Activated CD4-positive, alpha-beta T cell treated with anti-CD3 and anti-CD28 coated beads for 36 hours (primary cell): Measurements from ENCODE around the gene PARS2. TPM values are rescaled to one million over a fixed set of nuclear protein-coding genes. Genes with fewer than 3 reads are reported as not detected.

ENCODE experiments used
- ATAC-seq: fragments of 200-7000 bp; cut with Tn5 transposase; one replicate; pipeline ENCODE4 v1.10.0; 2021; ENCODE audit warnings: mild to moderate bottlenecking, moderate library complexity
- CTCF ChIA-PET: fragments of 350-600 bp; sonication (Branson Sonifier 250); formaldehyde crosslinking; loops from one replicate; lab custom pipeline; 2021; ENCODE audit warnings: antibody characterized with exemption; lab: Charles Lee
- POLR2A ChIA-PET: fragments of 350-600 bp; sonication (Branson Sonifier 250); formaldehyde crosslinking; loops from one replicate; lab custom pipeline; 2021; ENCODE audit warnings: antibody characterized with exemption, inconsistent platforms; lab: Charles Lee
- DNase-seq: peaks from one replicate; pipeline ENCODE4 v3.0.0-alpha.2; 2020
- H3K27ac Mint-ChIP-seq: one replicate; pipeline ENCODE4 v1.8.0; 2021; ENCODE audit warnings: mixed read lengths
- H3K27me3 Mint-ChIP-seq: one replicate; pipeline ENCODE4 v1.8.0; 2021; ENCODE audit warnings: mixed read lengths
- H3K36me3 Mint-ChIP-seq: one replicate; pipeline ENCODE4 v1.8.0; 2021; ENCODE audit warnings: low read depth, mixed read lengths
- H3K4me1 Mint-ChIP-seq: one replicate; pipeline ENCODE4 v1.8.0; 2021; ENCODE audit warnings: mixed read lengths
- H3K4me3 Mint-ChIP-seq: one replicate; pipeline ENCODE4 v1.8.0; 2021; ENCODE audit warnings: mild to moderate bottlenecking, moderate library complexity, mixed read lengths
- H3K9me3 Mint-ChIP-seq: one replicate; pipeline ENCODE4 v1.8.0; 2021; ENCODE audit warnings: low read depth, mixed read lengths
- intact Hi-C, 2 experiments: fragments of 100-400 bp; cut with DNase I in 1 of 2; cut with micrococcal nuclease in 1 of 2; formaldehyde crosslinking; loops; one replicate each; pipeline versions ENCODE4 v1.14.2 to v1.15.1; 2022 to 2024; cut with DNase I, micrococcal nuclease
- total RNA-seq, 2 experiments: library from RNA; stranded (reverse); gene quantifications; one replicate each; pipeline ENCODE4 v1.2.3, GENCODE V29; 2021

Gene PARS2
- total RNA-seq, 2 experiments from 2014 or later: 6.3 to 6.8 TPM

- peak; percentile 27 for DNase-seq
- no peak overlapping the region for H3K4me3 Mint-ChIP-seq
- ATAC-seq: peak; percentile 77
- H3K27ac Mint-ChIP-seq: no peak overlapping the region
- intact Hi-C loops: no loop called here
- CTCF ChIA-PET: interaction anchor here (0.7 to 1.6 kb wide), 2 partner anchors 15 to 646 kb away, joined by 3 to 4 read pairs; no protein-coding TSS in a partner anchor
- no peaks in the 10 kb centered on the region for H3K4me1 Mint-ChIP-seq
- no peaks in the 10 kb centered on the region for H3K9me3 Mint-ChIP-seq
- H3K27me3 Mint-ChIP-seq: no peaks in the 10 kb centered on the region
- POLR2A ChIA-PET: no interaction called here
- H3K36me3 Mint-ChIP-seq: peaks cover 2% of the 10 kb centered on the region
Measured at GRCh38 chr1:54774820-54775498, 10.6 kb upstream of the PARS2 start.

- CTCF ChIA-PET: no interaction called here
- H3K4me1 Mint-ChIP-seq: no peaks in the 10 kb centered on the region
- ATAC-seq (no peak), DNase-seq (no peak)
- H3K27me3 Mint-ChIP-seq: no peaks in the 10 kb centered on the region
- intact Hi-C loops: no loop called here
- POLR2A ChIA-PET: no interaction called here
- H3K36me3 Mint-ChIP-seq: no peaks in the 10 kb centered on the region
- no peak overlapping the region for H3K27ac Mint-ChIP-seq
- no peaks in the 10 kb centered on the region for H3K9me3 Mint-ChIP-seq
- H3K4me3 Mint-ChIP-seq: no peak overlapping the region
Measured at GRCh38 chr1:54772951-54773350, 8.6 kb upstream of the PARS2 start.

GRCh38 chr1:54768093-54768492, 3.8 kb upstream of the PARS2 start:
- ChIA-PET POLR2A (no interaction called here), CTCF (interaction anchor here (1.1 kb wide), 1 partner anchor 28 kb away, joined by 3 read pairs; no protein-coding TSS in a partner anchor)
- Mint-ChIP-seq H3K27me3 (no peaks in the 10 kb centered on the region), H3K27ac (no peak overlapping the region), H3K9me3 (no peaks in the 10 kb centered on the region), H3K4me1 (peaks cover 8% of the 10 kb centered on the region), H3K4me3 (no peak overlapping the region), H3K36me3 (no peaks in the 10 kb centered on the region)
- intact Hi-C loops: loop anchor here (1.0 to 10.0 kb wide), 2 partner anchors 42 to 447 kb away; partner anchors contain the start of gene USP24 (in 1 of the 2)
- ATAC-seq (no peak), DNase-seq (peak; percentile 25)

GRCh38 chr1:54767526-54767925, 3.2 kb upstream of the PARS2 start:
- CTCF ChIA-PET: interaction anchor here (1.1 kb wide), 1 partner anchor 28 kb away, joined by 3 read pairs; no protein-coding TSS in a partner anchor
- POLR2A ChIA-PET: no interaction called here
- Mint-ChIP-seq H3K4me3 (no peak overlapping the region), H3K27me3 (no peaks in the 10 kb centered on the region), H3K9me3 (no peaks in the 10 kb centered on the region), H3K27ac (no peak overlapping the region), H3K36me3 (peaks cover 2% of the 10 kb centered on the region), H3K4me1 (peaks cover 13% of the 10 kb centered on the region)
- ATAC-seq (no peak), DNase-seq (no peak)
- intact Hi-C loops: loop anchor here in 1 of 2 experiments (10.0 kb wide), 1 partner anchor 447 kb away; the partner anchor contains the start of gene USP24

GRCh38 chr1:54766726-54767125, 2.4 kb upstream of the PARS2 start:
- ATAC-seq (no peak), DNase-seq (no peak)
- H3K27ac Mint-ChIP-seq: no peak overlapping the region
- H3K4me3 Mint-ChIP-seq: no peak overlapping the region
- H3K4me1 Mint-ChIP-seq: peaks cover 13% of the 10 kb centered on the region
- POLR2A ChIA-PET: no interaction called here
- intact Hi-C loops: loop anchor here in 1 of 2 experiments (10.0 kb wide), 1 partner anchor 448 kb away; the partner anchor contains the start of gene USP24
- no peaks in the 10 kb centered on the region for H3K9me3 Mint-ChIP-seq
- CTCF ChIA-PET: interaction anchor here (1.1 to 2.4 kb wide), 3 partner anchors 29 to 45 kb away, joined by 3 to 7 read pairs (median 6); no protein-coding TSS in a partner anchor
- peaks cover 2% of the 10 kb centered on the region for H3K36me3 Mint-ChIP-seq
- H3K27me3 Mint-ChIP-seq: no peaks in the 10 kb centered on the region

- H3K9me3 Mint-ChIP-seq: no peaks in the 10 kb centered on the region
- no peaks in the 10 kb centered on the region for H3K27me3 Mint-ChIP-seq
- H3K27ac Mint-ChIP-seq: peak overlapping the region; percentile 74
- intact Hi-C loops: loop anchor here (1.0 to 10.0 kb wide), 11 partner anchors 34 to 927 kb away; partner anchors contain the start of genes NDC1 (in 2 of the 2), TCEANC2 (in 2 of the 2), TMEM59 (in 2 of the 2) and USP24 (in 2 of the 2)
- H3K4me1 Mint-ChIP-seq: peaks cover 13% of the 10 kb centered on the region
- peak overlapping the region; percentile 89 for H3K4me3 Mint-ChIP-seq
- peaks cover 2% of the 10 kb centered on the region for H3K36me3 Mint-ChIP-seq
- ChIA-PET CTCF (interaction anchor here (0.6 to 2.4 kb wide), 3 partner anchors 34 to 120 kb away, joined by 3 to 7 read pairs (median 6); no protein-coding TSS in a partner anchor), POLR2A (interaction anchor here (1.0 kb wide), 1 partner anchor 49 kb away, joined by 3 read pairs; the partner anchor contains the start of gene TTC4)
- DNase-seq: no peak
- peak; percentile 16 for ATAC-seq
Measured at GRCh38 chr1:54764922-54765561, 719 bp upstream of the PARS2 start.

- CTCF ChIA-PET: interaction anchor here (1.5 to 1.6 kb wide), 2 partner anchors 28 to 47 kb away, joined by 3 to 4 read pairs; no protein-coding TSS in a partner anchor
- ATAC-seq (no peak), DNase-seq (peak; percentile 52)
- no peaks in the 10 kb centered on the region for H3K9me3 Mint-ChIP-seq
- H3K36me3 Mint-ChIP-seq: peaks cover 5% of the 10 kb centered on the region
- H3K4me1 Mint-ChIP-seq: peaks cover 13% of the 10 kb centered on the region
- H3K27ac Mint-ChIP-seq: peak overlapping the region; percentile 91
- H3K4me3 Mint-ChIP-seq: peak overlapping the region; percentile 89
- POLR2A ChIA-PET: interaction anchor here (0.6 kb wide), 1 partner anchor 93 kb away, joined by 4 read pairs; no protein-coding TSS in a partner anchor
- intact Hi-C loops: loop anchor here (1.0 to 10.0 kb wide), 11 partner anchors 36 to 925 kb away; partner anchors contain the start of genes NDC1 (in 2 of the 2), TCEANC2 (in 2 of the 2), TMEM59 (in 2 of the 2) and USP24 (in 2 of the 2)
- H3K27me3 Mint-ChIP-seq: no peaks in the 10 kb centered on the region
Measured at GRCh38 chr1:54763816-54764132, 549 bp downstream of the PARS2 start.

- Mint-ChIP-seq H3K4me1 (peaks cover 9% of the 10 kb centered on the region), H3K27ac (no peak overlapping the region), H3K9me3 (no peaks in the 10 kb centered on the region), H3K4me3 (no peak overlapping the region), H3K36me3 (peaks cover 19% of the 10 kb centered on the region), H3K27me3 (no peaks in the 10 kb centered on the region)
- ChIA-PET CTCF (interaction anchor here (1.3 kb wide), 1 partner anchor 16 kb away, joined by 4 read pairs; no protein-coding TSS in a partner anchor), POLR2A (no interaction called here)
- intact Hi-C loops: no loop called here
- DNase-seq (no peak), ATAC-seq (no peak)
Measured at GRCh38 chr1:54758678-54759348, 5.5 kb downstream of the PARS2 start.

GRCh38 chr1:54757833-54758232, 6.5 kb downstream of the PARS2 start:
- ATAC-seq: no peak
- peaks cover 17% of the 10 kb centered on the region for H3K36me3 Mint-ChIP-seq
- intact Hi-C loops: no loop called here

GRCh38 chr1:54754486-54755285, 9.6 kb downstream of the PARS2 start:
- Mint-ChIP-seq H3K27ac (no peak overlapping the region), H3K4me3 (no peak overlapping the region), H3K9me3 (no peaks in the 10 kb centered on the region), H3K27me3 (no peaks in the 10 kb centered on the region), H3K36me3 (peaks cover 17% of the 10 kb centered on the region), H3K4me1 (no peaks in the 10 kb centered on the region)
- ATAC-seq (no peak), DNase-seq (no peak)
- ChIA-PET CTCF (no interaction called here), POLR2A (no interaction called here)
- intact Hi-C loops: no loop called here

More at GRCh38 chr1:54757833-54758232, 6.5 kb downstream of the PARS2 start:
- CTCF ChIA-PET: interaction anchor here (1.5 kb wide), 1 partner anchor 12 kb away, joined by 3 read pairs; no protein-coding TSS in a partner anchor
- Mint-ChIP-seq H3K4me1 (peaks cover 3% of the 10 kb centered on the region), H3K9me3 (no peaks in the 10 kb centered on the region), H3K27me3 (no peaks in the 10 kb centered on the region), H3K4me3 (no peak overlapping the region), H3K27ac (no peak overlapping the region)
- DNase-seq: no peak
- POLR2A ChIA-PET: no interaction called here
